Nephron (organoid): ENCODE data around the gene HMGN4.
"Not testable (repeated sequence)": the region's sequence is repeated elsewhere in the genome, so short reads cannot be mapped to it uniquely, and the experiment has no call there.

ENCODE experiments used
- H3K27ac Mint-ChIP-seq, 3 experiments: 2 replicates each; pipeline ENCODE4 v1.8.0; 2020; ENCODE audit warnings: mixed read lengths in 3 of 3, mild to moderate bottlenecking in 2 of 3, moderate library complexity in 1 of 3
- H3K27me3 Mint-ChIP-seq: 2 replicates; pipeline ENCODE4 v1.8.0; 2021; ENCODE audit warnings: low read depth, mild to moderate bottlenecking, moderate library complexity, mixed read lengths
- H3K36me3 Mint-ChIP-seq: 2 replicates; pipeline ENCODE4 v1.8.0; 2020; ENCODE audit warnings: low read depth, mixed read lengths
- H3K4me1 Mint-ChIP-seq: 2 replicates; pipeline ENCODE4 v1.8.0; 2020; ENCODE audit warnings: mixed read lengths
- H3K4me3 Mint-ChIP-seq, 3 experiments: 2 replicates each; pipeline ENCODE4 v1.8.0; 2020; ENCODE audit warnings: mild to moderate bottlenecking in 3 of 3, mixed read lengths in 3 of 3, moderate library complexity in 2 of 3
- H3K9me3 Mint-ChIP-seq: 2 replicates; pipeline ENCODE4 v1.8.0; 2020; ENCODE audit warnings: mixed read lengths
- TF ChIP-seq, protein P1 (sequence below), 3 experiments: fragments of 200-600 bp; sonication (generic); IDR thresholded peaks; one replicate each; pipeline ENCODE4 v1.5.0; 2021; ENCODE audit warnings: antibody characterized with exemption in 3 of 3; ENCODE audit not compliant: unreplicated experiment in 3 of 3

HMGN4 gene

DNA sequence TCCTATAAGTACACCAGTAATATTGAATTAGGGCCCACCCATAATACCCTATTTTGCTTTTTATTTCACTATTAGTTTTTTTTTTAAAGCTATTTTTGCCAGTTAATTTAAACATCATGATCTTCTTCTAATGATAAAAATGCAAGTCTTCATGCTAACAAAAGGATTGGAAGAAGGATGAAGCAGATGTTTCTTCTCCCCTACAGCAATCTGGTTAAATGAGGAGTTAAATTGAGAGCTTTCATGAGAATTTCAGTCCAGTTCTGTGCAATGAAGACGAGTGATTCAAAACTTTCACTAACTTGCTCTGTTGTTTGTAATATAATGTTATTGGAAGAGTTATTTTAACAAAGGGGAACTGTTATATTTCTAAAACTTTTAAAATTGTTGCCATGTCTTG, 3.4 kb downstream of the HMGN4 start:
- peaks cover 41% of the 10 kb centered on the region for H3K36me3 Mint-ChIP-seq
- peaks cover 22% of the 10 kb centered on the region for H3K4me1 Mint-ChIP-seq
- H3K27ac Mint-ChIP-seq: no peak overlapping the region
- peak overlapping the region; percentile 45 to 65 (median 48) for H3K4me3 Mint-ChIP-seq
- H3K9me3 Mint-ChIP-seq: no peaks in the 10 kb centered on the region
- no peaks in the 10 kb centered on the region for H3K27me3 Mint-ChIP-seq
- TF ChIP-seq, protein P1, sequence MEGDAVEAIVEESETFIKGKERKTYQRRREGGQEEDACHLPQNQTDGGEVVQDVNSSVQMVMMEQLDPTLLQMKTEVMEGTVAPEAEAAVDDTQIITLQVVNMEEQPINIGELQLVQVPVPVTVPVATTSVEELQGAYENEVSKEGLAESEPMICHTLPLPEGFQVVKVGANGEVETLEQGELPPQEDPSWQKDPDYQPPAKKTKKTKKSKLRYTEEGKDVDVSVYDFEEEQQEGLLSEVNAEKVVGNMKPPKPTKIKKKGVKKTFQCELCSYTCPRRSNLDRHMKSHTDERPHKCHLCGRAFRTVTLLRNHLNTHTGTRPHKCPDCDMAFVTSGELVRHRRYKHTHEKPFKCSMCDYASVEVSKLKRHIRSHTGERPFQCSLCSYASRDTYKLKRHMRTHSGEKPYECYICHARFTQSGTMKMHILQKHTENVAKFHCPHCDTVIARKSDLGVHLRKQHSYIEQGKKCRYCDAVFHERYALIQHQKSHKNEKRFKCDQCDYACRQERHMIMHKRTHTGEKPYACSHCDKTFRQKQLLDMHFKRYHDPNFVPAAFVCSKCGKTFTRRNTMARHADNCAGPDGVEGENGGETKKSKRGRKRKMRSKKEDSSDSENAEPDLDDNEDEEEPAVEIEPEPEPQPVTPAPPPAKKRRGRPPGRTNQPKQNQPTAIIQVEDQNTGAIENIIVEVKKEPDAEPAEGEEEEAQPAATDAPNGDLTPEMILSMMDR (IDR thresholded peaks at IDR 0.05; ENCODE audit: unreplicated experiment in 3 of 3): no peak

DNA sequence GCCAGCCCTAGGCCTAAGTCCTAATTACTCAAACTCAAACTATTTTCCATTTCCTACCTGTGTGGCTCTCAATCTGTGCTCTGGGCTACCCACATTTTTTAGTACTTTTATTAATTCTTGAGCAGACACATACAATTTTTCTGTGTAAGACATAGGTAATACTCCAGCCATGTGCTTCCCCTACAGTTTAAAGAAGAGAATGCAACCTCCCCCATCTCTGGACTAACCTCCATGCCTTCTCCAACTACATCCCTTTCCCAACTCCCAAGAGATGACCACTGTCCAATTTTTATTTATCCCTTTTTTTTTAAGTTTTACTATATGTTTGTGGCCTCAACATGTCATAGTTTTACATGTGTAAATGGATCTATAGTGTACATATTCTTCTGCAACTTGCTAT, 5.8 kb downstream of the HMGN4 start:
- Mint-ChIP-seq H3K36me3 (peaks cover 43% of the 10 kb centered on the region), H3K4me3 (peak overlapping the region in 2 of 3 experiments; percentile 35 to 57), H3K4me1 (peaks cover 15% of the 10 kb centered on the region), H3K9me3 (no peaks in the 10 kb centered on the region), H3K27ac (peak overlapping the region in 2 of 3 experiments; percentile 1 to 48), H3K27me3 (no peaks in the 10 kb centered on the region)
- TF ChIP-seq, protein P1 (IDR thresholded peaks at IDR 0.05; ENCODE audit: unreplicated experiment in 3 of 3): peak; percentile 38 to 44 (median 41)

DNA sequence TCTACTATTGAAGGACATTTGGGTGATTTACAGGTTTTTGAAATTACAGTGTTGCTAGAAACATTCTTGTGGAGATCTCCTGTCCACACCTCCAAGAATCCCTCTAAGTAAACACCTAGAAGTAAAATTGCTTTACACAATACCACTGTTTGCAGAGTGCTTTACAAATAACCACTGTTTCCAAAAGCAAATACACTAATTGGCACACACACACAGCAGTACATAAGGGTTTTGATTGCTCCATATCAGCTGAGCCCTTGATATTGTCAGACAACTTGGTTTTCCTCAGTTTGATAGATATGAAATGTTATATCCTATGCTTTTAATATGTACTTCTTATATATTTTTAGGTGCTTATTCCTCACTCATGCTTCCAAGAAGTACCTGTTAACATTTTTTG, 6.3 kb downstream of the HMGN4 start:
- H3K4me1 Mint-ChIP-seq: peaks cover 15% of the 10 kb centered on the region
- peaks cover 43% of the 10 kb centered on the region for H3K36me3 Mint-ChIP-seq
- TF ChIP-seq, protein P1 (IDR thresholded peaks at IDR 0.05; ENCODE audit: unreplicated experiment in 3 of 3): no peak
- H3K27me3 Mint-ChIP-seq: no peaks in the 10 kb centered on the region
- no peak overlapping the region for H3K4me3 Mint-ChIP-seq
- peak overlapping the region in 1 of 3 experiments; percentile 1 for H3K27ac Mint-ChIP-seq
- no peaks in the 10 kb centered on the region for H3K9me3 Mint-ChIP-seq

DNA sequence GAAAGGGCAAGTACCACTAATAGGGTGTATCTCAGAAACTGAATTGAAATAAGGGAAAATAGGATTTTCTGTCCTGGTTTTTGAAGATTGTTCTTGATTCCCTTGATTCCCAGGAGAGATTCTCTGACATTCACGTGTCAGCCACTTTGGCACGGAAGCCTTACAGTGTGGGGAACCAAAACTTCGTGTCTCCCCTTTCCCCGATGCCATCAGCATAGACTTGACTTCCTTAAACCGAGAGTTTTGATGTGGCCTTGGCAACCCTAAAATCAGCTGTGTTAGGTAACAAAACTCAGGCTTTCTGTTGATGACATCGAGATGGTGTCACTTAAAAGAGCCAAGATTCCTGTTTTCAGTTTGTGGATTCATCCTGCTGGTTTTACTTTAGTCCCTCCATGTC, 7.5 kb downstream of the HMGN4 start:
- Mint-ChIP-seq H3K27me3 (no peaks in the 10 kb centered on the region), H3K4me1 (peaks cover 9% of the 10 kb centered on the region), H3K27ac (no peak overlapping the region), H3K4me3 (no peak overlapping the region), H3K36me3 (peaks cover 37% of the 10 kb centered on the region), H3K9me3 (no peaks in the 10 kb centered on the region)
- TF ChIP-seq, protein P1 (IDR thresholded peaks at IDR 0.05; ENCODE audit: unreplicated experiment in 3 of 3): no peak

DNA sequence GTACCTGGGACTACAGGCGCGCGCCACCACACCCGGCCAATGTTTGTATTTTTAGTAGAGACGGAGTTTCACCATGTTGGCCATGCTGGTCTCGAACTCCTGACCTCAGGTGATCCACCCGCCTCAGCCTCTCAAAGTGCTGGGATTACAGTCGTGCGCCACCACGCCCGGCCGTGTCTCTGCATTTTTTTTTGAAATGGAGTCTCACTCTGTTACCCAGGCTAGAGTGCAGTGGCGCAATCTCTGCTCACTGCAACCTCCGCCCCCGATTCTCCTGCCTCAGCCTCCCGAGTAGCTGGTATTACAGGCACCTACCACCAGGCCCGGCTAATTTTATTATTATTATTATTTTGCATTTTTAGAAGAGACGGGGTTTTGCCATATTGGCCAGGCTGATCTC, 9.2 kb downstream of the HMGN4 start:
- not testable (repeated sequence) for H3K27ac Mint-ChIP-seq, H3K27me3 Mint-ChIP-seq, H3K4me1 Mint-ChIP-seq, H3K4me3 Mint-ChIP-seq, H3K9me3 Mint-ChIP-seq
- peaks cover 30% of the 10 kb centered on the region for H3K36me3 Mint-ChIP-seq

DNA sequence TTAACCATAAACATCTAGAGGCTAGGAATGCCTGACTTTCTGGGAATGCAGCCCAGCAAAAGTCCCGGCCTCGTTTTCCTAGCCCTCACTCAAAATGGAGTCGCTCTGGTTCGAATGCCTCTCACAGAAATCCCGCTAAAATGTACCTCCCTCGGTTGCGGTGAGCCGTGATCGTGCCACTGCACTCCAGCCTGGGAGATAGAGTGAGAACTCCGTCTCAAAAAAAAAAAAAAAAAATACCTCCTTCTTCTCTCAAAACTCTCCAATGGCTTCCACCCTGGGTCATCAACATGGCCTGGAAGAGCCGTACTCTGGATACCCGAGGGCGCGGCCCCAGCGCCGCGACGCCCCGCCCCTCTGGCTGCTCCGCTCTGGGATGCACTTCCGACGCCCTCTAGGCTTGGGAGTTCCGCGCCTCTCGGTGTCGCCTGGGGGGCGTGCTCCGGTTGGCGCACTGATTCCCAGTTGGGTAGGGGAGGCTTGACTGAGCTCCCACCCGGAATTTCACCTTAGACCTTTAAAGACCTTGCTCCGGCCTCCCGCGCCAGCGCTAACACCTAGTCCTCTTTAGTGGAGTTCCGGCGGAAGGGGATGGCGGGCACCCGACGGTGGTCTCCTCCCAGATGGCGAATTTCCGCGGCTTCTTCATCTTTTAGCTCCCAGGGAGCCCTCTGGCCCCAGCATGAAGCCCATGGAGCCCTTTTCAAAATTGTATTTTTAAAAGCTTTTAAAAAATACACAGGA, 12.3 kb downstream of the HMGN4 start:
- Mint-ChIP-seq H3K27me3 (no peaks in the 10 kb centered on the region), H3K4me3 (peak overlapping the region in 2 of 3 experiments; percentile 90 to 92), H3K27ac (peak overlapping the region; percentile 73 to 95 (median 88)), H3K36me3 (peaks cover 13% of the 10 kb centered on the region), H3K9me3 (no peaks in the 10 kb centered on the region), H3K4me1 (peaks cover 8% of the 10 kb centered on the region)
- TF ChIP-seq, protein P1 (IDR thresholded peaks at IDR 0.05; ENCODE audit: unreplicated experiment in 3 of 3): no peak
